GM21528 (cell line): ENCODE results near the gene IFT43.

ENCODE experiments used
- ATAC-seq: cut with Tn5 transposase; IDR thresholded peaks from one replicate; pipeline ENCODE4 v1.9.1; 2021; ENCODE audit warnings: mild to moderate bottlenecking, moderate library complexity; ENCODE audit not compliant: unreplicated experiment, low FRiP score

IFT43 gene

DNA sequence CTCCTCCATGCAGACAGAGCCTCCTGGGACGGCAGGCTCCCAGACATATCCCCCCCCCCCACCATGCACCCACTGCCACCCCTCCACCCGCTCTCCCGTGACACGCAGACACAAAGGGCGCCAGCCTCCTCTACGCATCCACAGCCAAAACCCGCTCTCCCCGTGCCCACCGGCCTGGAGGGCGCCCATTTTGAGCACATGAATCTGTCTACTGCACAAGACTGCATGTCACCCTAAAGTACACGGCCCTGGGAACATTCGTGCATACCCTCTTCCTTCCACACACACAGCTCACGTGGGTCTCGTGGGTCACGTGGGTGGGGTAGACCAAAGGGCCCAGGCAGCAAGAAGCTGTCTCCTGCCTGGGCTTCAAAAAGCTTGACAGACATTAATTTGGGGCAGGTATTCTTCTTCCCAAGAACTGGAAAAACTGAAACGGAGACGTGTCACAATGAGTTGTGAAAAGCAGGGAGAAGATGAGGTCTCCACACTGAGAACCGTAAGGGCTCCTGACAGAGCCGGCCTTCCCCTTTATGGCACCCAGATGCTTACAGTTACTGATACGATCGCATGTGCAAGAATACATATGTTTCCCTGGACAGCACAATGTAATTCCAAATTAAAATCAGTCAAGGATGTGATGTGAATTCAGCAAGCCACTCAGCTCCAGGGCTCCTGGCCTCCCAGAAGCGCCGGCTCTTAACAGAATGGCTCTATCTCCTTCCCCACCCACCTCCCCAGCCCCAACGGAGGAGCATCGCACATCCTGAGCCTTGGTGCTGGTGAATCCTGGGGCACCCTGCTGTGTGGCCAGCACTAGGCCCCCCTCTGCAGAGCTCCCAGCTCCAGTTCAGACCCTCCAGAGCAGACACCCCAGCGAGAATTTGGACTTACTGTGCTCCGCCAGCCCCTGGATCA lies 5.7 kb upstream of the IFT43 start:
- no peak for ATAC-seq

GRCh38 chr14:75980856-75981255 lies 4.7 kb upstream of the IFT43 start:
- no peak for ATAC-seq

DNA sequence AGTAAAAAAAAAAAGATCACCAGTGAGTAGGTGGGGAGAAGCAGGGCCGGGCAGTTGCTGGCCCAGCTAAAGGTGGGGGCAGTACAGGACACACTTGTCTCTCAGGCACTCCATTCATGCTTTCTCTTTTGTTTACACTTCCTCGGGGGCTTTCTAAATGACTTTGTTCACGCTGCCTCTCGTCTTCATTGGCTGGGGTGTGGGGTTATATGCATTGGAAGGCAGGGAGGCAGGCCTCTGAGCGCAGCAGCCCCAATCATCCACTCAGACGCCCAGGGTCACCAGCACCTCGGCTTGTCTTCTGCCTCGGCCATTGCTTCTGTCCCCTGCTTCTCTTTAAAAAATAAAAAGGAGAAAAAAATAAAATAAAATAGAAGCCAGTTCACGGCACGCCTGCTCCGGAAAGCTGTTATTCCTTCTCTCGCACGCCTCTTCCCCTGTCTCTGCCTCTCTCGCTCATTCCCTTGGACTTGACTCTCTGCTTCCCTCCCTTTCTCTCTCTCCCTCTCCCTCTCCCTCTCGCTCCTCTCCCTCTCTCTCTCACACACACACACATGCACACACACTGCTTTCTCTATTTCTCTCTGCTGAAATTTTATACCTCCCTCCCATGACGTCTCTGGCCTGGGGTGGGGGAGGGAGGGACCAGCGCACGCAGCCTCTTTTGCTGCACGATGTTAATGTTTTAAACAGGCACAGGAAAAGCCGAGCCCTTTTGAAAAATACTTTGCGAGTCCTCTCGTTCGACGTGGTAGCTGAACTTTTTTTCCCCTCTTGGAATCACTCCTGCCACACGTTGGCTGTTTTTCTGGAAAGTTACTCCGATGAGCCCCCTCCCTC lies 3.9 kb upstream of the IFT43 start, which contains the start of gene TGFB3:
TSS of gene TGFB3 (minus strand) at position 570 of the 840 bp plus-strand sequence. CDS start 1,102 bp downstream, outside the sequence.
- ATAC-seq: peak; percentile 38

DNA sequence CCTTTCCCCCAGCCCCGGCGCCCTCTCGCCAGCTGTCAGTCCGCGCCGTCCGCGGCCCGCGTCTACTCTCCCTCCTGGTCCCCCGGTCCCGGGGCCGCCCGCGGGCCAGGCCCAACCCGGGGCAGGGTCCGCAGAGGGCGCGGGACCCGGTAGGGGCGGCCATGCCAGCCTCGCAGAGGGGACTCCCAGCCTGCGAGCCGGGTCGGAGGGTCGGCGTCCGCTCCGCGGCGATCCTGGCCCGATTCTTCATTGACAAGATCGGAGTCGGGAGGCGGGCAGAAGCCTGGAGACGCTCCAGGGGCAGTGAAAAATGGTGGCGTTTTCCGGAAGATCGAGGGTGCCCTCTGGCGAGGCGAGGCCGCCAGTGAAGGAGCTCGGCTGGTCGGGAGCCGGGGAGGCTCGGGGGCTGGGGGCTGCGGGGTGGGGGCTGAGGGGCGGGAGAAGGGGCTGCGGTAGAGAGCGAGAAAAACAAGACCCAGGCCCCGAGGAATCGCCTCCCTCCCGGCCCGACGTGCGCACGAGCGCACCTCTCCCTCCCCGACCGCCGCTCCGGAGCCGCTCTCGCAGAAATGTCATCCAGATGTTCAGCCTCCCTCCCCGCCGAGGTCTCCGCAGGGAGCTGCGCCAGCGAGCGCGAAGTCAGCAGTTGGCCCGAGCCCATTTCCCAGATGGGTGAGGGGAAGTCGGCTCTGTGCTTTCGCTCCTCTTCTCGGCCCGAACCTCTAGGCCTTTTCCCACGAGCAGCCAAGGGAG lies 3.1 kb upstream of the IFT43 start:
- ATAC-seq: peak; percentile 54

- no peak for ATAC-seq
Observed at GRCh38 chr14:75983019-75983358, 2.6 kb upstream of the IFT43 start.

DNA sequence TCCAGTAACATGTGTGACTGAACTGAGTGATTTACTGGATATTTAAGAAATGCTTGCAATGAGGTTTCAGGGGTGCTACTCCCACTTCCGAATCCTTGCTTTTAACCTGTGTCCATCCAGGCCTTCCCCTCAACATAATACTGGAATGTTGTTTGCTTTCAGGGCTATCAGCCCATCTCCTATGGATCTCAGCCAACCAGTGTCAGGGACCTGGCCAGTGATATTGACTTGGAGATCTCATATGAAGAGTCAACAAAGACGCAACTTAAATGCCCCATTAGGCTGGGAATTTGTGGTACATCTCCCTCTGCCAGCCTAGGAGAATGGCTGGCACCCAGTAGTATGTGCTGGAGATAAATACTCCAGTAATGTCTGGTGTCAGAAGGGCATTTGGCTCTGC lies 889 bp upstream of the IFT43 start:
- ATAC-seq: no peak

DNA sequence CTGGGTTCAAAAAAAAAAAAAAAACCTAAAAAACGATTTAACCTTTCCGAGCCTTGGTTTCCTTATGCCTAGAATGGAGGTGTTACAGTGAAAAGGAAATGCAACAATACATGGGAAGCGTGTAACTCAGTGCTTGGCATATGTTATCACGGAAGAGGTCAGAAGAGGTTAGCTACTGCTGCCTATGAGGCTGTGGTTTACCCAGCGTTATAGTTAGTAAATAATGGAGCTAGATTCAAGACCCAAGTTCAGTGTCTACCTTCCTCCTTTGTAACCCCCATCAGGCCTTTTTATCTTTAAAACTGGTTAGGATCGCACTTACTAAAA lies 839 bp downstream of the IFT43 start:
- ATAC-seq: no peak

DNA sequence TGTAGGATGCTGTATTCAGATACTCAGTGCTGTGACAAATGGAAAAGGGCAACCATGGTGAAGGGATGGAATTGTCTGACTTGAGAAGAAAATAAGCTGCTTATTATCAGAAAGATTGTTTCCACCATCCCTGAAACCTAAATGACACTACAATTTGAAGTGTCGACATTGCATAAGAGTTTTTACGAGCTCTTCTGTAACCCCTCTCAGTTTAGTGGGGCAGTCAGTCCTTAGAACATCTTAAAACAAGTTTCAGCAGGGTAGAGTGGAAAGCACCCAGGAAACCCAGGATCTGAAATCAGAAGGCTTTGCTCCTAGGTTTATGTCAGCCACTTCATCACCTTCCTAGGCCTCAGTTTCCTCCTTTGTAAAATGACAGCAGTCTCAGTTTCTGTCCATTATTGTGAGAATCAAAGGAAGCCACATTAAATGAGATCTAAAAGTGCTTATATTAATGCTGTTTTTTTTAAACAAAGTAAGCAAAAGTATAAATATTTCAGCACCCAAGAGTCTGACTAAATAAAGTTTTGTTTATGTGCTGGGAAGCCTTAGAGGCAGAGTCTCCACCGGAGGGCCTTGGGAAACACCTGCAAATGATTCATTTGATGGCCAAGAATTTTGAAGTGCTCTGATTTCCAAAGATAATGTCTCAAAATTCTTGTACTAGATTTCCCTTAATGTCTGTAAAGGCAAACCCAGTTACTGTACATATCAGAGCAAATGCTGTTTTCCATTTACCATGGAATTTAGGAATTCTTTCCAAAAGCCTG lies 1.8 kb downstream of the IFT43 start:
- no peak for ATAC-seq

GRCh38 chr14:75989134-75989533 lies 3.6 kb downstream of the IFT43 start:
- no peak for ATAC-seq

GRCh38 chr14:75990297-75990696 lies 4.7 kb downstream of the IFT43 start:
- ATAC-seq: no peak

GRCh38 chr14:75991753-75992152 lies 6.2 kb downstream of the IFT43 start:
- ATAC-seq: no peak

DNA sequence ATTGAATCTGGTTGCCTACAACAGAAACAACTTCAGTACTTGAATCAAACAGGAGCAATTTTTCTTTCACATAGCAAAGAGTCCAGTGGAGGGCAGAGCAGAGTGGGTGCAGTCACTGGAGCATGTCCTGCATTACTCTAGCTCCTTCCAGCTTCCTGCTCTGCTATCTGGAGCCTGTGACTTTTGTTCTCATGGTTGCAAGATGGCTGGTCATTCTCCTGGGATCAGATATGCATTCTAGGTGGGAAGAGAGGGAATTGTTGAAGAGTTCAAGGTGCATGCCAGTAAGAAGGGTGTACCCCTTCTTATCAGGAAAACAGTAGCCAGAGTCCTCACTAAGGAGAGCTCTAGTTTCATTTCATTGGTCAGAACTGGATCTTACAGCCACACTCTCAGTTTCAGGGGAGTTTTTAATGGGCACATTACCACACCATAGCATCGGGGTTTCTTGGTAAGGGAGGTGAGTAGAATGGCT lies 8.0 kb downstream of the IFT43 start:
- ATAC-seq: peak; percentile 66

DNA sequence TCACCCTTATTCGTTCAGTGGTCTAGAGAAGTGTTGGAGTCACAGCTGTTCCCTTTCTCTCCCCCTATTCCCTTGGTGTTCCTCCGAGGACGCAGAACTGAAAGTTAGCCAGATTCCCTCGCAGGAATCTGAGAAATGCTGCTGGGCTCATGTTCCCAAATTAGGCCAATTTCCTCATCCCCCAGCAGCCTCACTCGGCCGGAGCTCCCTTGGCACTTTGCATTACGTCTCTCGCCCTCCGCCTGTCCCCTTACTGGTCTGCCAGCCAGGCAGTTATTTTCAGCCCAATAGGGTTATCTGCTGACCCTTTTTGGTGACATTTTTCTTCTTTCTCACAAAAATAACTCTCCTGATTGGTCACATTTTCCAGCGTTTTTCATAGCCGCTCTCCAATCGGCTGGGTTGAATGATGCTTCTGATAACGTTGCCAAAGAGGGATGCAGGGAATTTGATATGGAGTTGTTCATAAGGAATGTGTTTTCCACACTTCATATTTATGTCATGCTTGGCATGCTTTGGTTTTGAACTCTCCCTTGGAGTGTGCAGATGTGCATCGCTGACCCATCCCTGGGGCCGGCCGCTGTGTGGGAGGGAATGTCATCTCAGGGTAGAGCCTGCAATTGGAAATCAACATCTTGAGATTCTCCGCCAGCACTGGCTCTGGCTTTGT lies 9.9 kb downstream of the IFT43 start:
- ATAC-seq: no peak

GRCh38 chr14:75996488-75996887 lies 10.9 kb downstream of the IFT43 start:
- no peak for ATAC-seq

- no peak for ATAC-seq
Observed at GRCh38 chr14:75999511-76000190, 14.1 kb downstream of the IFT43 start.

DNA sequence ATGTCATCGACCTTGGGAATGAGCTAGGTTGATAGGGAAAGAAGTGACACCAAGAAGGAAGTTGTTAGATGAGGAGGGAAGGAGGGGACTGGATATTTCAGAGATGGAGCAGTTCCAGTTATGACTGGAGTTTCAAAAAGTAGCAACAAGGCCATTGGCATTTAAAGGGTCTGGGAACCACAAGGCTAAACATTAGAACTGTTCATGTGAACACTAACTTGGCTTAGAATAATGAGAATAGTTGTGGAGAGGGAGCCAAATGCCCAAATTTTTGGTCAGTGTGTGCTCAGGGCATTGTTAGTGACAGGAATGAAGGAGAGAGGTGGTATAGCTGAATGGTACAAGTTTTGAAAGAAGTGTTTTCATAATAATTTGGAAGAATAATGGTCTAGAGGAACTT lies 16.8 kb downstream of the IFT43 start:
- ATAC-seq: no peak

DNA sequence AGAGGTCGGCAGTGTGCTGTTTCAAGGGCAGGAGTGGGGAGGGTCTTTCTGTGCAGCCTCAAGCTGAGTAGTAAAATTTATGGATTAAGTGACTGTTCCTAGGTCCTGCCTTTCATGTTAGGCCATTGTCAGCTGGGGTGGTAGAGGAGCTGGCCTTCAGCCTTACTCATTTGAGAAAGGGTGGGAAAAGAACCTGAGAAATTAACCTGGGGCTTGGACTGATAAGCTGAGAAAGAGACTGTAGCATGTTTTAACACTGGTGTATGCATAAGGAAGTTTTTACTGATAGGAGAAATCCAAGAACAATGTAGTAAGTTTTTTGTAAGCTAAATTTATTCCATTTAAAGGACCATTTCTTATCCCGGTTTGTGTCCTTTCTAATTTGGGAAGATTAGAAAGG lies 20.7 kb downstream of the IFT43 start:
- ATAC-seq: no peak

DNA sequence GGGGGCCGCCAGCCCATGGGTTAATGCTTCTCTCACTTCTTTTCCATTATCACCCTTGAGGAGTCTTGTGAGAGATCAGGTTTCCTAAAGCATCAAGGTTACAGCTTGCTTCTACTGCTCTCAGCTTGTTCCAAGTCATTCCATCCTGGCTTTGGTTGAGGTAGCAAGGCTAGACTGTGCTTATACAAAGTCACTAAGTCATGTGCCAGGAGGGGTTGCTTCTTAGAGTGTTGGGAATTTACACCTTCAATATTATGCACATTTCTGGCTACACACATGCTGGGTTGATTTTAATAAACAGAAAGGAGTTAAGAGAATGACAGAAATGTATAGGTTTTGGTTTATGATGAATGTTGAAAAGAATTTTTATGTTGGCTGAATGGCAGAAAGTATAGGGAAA lies 21.8 kb downstream of the IFT43 start:
- ATAC-seq: no peak

DNA sequence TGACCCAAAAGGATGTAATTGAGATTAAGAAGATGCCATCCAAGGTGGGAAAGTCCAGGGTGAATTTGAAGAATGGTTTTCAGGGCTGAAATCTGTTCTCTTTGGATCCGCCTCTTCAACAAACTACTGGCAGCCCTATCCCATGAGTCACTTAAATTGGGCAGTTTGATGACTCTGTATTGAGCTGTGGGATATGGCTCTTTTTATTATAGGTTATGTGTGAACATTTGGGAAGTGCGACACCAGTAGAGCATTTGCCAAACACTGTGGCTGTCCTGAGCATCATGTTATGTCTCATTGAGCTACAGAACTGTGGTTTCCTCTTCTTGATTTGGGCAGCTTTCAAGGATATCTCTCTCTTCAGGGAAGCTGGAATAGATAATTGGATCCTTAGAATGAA lies 22.3 kb downstream of the IFT43 start:
- ATAC-seq: no peak
